22Rv1 (cell line): ENCODE data around the gene CPSF4L.
"Not testable (repeated sequence)": the region's sequence is repeated elsewhere in the genome, so short reads cannot be mapped to it uniquely, and the experiment has no call there.

Source experiments
- H3K27ac ChIP-seq: fragments of 450-650 bp; 2 replicates; pipeline ENCODE4 v1.5.1; 2017
- CTCF ChIP-seq: fragments of 450-650 bp; IDR thresholded peaks from 2 replicates; pipeline ENCODE4 v1.5.1; 2017; ENCODE audit warnings: mild to moderate bottlenecking
- ZFX ChIP-seq: fragments of 450-650 bp; IDR thresholded peaks from 2 replicates; pipeline ENCODE4 v1.6.1; 2017; ENCODE audit warnings: antibody characterized with exemption, borderline replicate concordance

The CPSF4L gene

GRCh38 chr17:73265646-73266640, 4.3 kb upstream of the CPSF4L start:
- no peak overlapping the region for H3K27ac ChIP-seq
- TF ChIP-seq CTCF: no peak
- TF ChIP-seq ZFX: no peak

- H3K27ac ChIP-seq: not testable (repeated sequence)
These were observed 2.8 kb upstream of the CPSF4L start for GRCh38 chr17:73264448-73264847.

DNA sequence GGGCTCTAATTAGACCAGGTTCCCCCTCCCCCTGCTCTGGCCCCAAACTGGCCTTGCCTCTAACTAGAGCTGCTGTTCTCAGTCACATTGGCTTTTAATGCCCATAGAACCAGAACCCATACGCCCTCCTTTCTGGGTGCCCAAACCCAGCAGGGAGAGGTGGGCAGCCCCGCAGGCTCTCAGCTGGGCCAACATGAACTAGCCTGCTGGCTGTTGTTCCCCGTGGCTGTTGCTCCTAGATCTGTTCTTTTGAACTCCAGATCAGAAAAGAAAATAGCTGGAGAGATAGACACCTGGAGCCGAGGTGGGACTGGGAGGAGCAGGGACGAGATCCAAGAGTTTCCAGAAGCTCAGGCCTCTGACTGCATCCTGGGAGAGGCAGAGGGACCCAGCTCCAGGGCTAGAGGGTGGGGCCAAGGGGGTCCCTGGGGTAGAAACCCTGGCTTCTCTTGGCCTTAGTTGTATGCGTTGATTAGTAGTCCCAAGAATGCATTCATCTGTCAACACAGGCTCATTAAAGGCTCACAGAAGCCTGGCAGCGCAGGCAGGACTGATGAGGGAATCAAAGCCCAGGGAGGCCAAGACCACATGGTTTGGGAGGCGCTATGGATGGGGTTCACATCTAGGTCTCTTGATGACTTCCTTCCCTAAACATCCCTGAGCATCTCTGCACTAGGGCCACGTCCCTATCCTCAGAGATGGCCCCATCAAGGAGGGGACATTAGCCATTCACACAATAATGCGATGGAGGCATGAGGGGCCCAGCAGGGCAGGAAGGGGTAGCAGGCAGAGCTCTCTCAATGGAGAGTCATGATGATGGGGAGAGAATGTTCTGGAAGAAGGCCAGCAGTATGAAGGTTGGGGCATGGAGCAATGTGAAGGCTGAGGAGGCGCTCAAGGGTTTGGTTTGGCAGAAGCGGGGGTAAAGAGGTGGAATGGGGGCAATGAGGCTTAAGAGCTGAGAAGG, 1.3 kb upstream of the CPSF4L start:
- TF ChIP-seq CTCF: no peak
- TF ChIP-seq ZFX: no peak
- no peak overlapping the region for H3K27ac ChIP-seq

DNA sequence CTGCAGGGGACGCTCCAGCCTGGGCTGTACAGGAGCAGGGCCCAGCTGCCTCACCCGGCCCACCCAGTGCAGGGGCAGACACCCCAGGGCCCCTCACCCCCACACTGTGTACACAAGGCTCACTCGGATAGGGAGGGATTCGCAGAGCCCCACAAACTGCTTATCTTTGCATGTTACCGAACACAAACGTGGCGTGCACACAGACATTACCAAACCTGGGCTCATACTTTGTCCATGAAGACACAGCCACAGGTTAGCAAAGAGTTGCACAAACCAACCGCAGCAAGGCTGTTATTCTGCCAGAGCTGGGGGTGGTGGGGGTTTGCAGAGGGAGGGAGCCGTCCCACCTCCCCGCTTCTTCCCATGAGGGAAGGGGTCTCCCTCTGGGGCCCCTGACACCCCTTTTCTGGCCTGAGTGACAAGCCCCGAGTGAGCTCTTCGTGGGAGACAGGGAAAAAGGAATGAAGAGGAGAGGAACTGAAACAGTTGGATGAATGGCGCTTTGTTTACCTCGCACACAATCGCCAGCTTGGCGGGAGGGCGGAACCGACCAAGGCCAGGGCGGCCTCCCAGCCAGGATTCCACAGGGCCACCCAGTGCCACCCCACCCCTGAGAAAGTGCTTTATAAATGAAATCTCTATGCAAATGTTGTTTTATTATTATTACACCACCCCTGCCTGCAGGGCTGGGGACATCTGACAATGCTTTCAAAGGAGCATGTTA, 434 bp upstream of the CPSF4L start:
- no peak for TF ChIP-seq ZFX
- no peak for TF ChIP-seq CTCF
- H3K27ac ChIP-seq: no peak overlapping the region

- H3K27ac ChIP-seq: no peak overlapping the region
These were observed 4.2 kb downstream of the CPSF4L start for GRCh38 chr17:73257516-73257915.

DNA sequence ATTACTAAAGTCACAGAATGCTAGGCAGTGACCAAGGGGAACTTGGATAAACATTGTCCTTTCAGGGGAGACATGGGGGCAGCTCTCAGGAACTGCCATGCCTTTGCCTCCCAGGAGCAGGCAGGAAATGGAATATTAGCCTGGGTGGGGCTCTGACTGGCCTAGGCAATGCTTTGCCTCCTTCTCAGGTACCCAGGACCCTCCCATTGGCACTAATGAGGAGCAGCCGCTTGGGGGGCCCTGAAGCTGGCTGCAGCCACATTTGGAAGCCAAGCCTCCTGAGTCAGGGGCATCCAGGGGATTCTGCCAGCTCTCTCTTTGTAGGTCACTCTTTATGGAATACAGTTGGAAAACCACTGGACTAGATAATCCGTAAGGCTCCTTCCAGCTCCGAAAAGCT, 5.5 kb downstream of the CPSF4L start:
- no peak overlapping the region for H3K27ac ChIP-seq
- TF ChIP-seq CTCF (no peak), ZFX (no peak)

More at GRCh38 chr17:73257516-73257915, 4.2 kb downstream of the CPSF4L start:
- no peak for TF ChIP-seq ZFX

- TF ChIP-seq ZFX: no peak
- peak; percentile 92 for TF ChIP-seq CTCF
- H3K27ac ChIP-seq: no peak overlapping the region
These were observed 6.0 kb downstream of the CPSF4L start for GRCh38 chr17:73255671-73256181.
